Measurements from ENCODE around the gene FOXN4. TPM values are rescaled to one million over a fixed set of nuclear protein-coding genes. Genes with fewer than 3 reads are reported as not detected.

The FOXN4 gene
- total and polyA plus RNA-seq, 2 of the 13 experiments (the other 11 are each of a cell fraction or from before 2014, with no cell fraction given): 0.11 TPM; not detected in 1

GRCh38 chr12:109258201-109258600, 50.9 kb downstream of the FOXN4 start:
- ATAC-seq (no peak), DNase-seq (ENCODE audit: low spot score) (no peak), FAIRE-seq (no peak)
- TF ChIP-seq ARID2 (CRISPR knock-in tag; IDR thresholded peaks at IDR 0.05; ENCODE audit: borderline replicate concordance): no peak
- TF ChIP-seq PLSCR1 (CRISPR knock-in tag; IDR thresholded peaks at IDR 0.05; ENCODE audit: borderline replicate concordance): no peak
- no peak for TF ChIP-seq ATRX (CRISPR knock-in tag; IDR thresholded peaks at IDR 0.05; ENCODE audit: borderline replicate concordance)
- TF ChIP-seq ZNF562 (CRISPR knock-in tag; IDR thresholded peaks at IDR 0.05; ENCODE audit: borderline replicate concordance): no peak
- TF ChIP-seq RBAK (CRISPR knock-in tag; IDR thresholded peaks at IDR 0.05): no peak
- TF ChIP-seq ZC3H4 (CRISPR knock-in tag; IDR thresholded peaks at IDR 0.05; ENCODE audit: borderline replicate concordance): no peak
- TF ChIP-seq ZNF577 (CRISPR knock-in tag; IDR thresholded peaks at IDR 0.05; ENCODE audit: borderline replicate concordance, low read depth): no peak
- TF ChIP-seq SP5 (CRISPR knock-in tag; IDR thresholded peaks at IDR 0.05; ENCODE audit: borderline replicate concordance, low read depth): no peak
- TF ChIP-seq ZZZ3 (CRISPR knock-in tag; IDR thresholded peaks at IDR 0.05; ENCODE audit: borderline replicate concordance): no peak
- no peak for TF ChIP-seq TOPORS (CRISPR knock-in tag; IDR thresholded peaks at IDR 0.05)
- TF ChIP-seq HOXA5 (CRISPR knock-in tag; IDR thresholded peaks at IDR 0.05): no peak
- no peak for TF ChIP-seq SNAPC2 (CRISPR knock-in tag; IDR thresholded peaks at IDR 0.05)
- no peak for TF ChIP-seq ZNF101 (CRISPR knock-in tag; IDR thresholded peaks at IDR 0.05; ENCODE audit: borderline replicate concordance, low read depth)
- Histone ChIP-seq H3K9me3 (ENCODE audit: low read length) (peaks cover 6% of the 10 kb centered on the region), H3K9ac (ENCODE audit: insufficient read depth, low read depth, low read length) (no peak overlapping the region), H3K4me2 (ENCODE audit: low read depth, low read length) (no peak overlapping the region), H4K20me1 (ENCODE audit: insufficient read depth, low read length) (no peaks in the 10 kb centered on the region), H3K36me3 (replicated peaks in 1 of 2; ENCODE audit: control insufficient read depth in 1 of 2, insufficient read depth in 2 of 2, low read length in 2 of 2) (peaks cover 0 to 3% of the 10 kb centered on the region in 2 experiments; a peak in 1 of 5 replicates), H3K4me3 (replicated peaks in 1 of 3; ENCODE audit: insufficient read depth in 1 of 3, low read depth in 2 of 3, low read length in 3 of 3) (no peak overlapping the region), H2AFZ (ENCODE audit: low read length) (no peak overlapping the region), H3K79me2 (ENCODE audit: insufficient read depth, low read length) (no peaks in the 10 kb centered on the region), H3K27me3 (ENCODE audit: control insufficient read depth in 1 of 2, insufficient read depth in 2 of 2, low read length in 2 of 2) (no peaks in the 10 kb centered on the region), H3K27ac (ENCODE audit: extremely low read length, insufficient read depth, low read length) (no peak overlapping the region), H3K4me1 (ENCODE audit: insufficient read depth, low read length) (no peaks in the 10 kb centered on the region)
- CTCF ChIA-PET (ENCODE audit: low intra/inter-chr PET ratio, low total read pairs): no interaction called here
- intact Hi-C loops (cut with micrococcal nuclease; ENCODE audit: unreplicated experiment): no loop called here
- WGBS (ENCODE audit: low lambda C conversion rate): 83% methylated on average over 2 of the region's 6 CpGs
- no TSS peak for BruUV-seq (replicated peaks)
- POLR2A ChIA-PET: no interaction called here
- in situ Hi-C loops (cut with HindIII; ENCODE audit: extremely low pct_ligation_motif_present, low pct_unique_long_range_greater_than_20kb): no loop called here
